HCT116 (cell line): ENCODE measurements around the gene ELOVL3.

Source experiments
- CTCF ChIP-seq, 3 experiments: fragments of 200-600 bp in 1 of 3; sonication (generic) in 1 of 3; IDR thresholded peaks in 2 of 3; conservative IDR thresholded peaks in 1 of 3; 2 replicates each; pipeline ENCODE4 v1.5.1; 2012 to 2017; ENCODE audit warnings: low read depth in 2 of 3, low read length in 2 of 3, antibody characterized with exemption in 1 of 3, borderline replicate concordance in 1 of 3, control low read depth in 1 of 3, mild to moderate bottlenecking in 1 of 3, mixed read lengths in 1 of 3, mixed run types in 1 of 3, moderate library complexity in 1 of 3; ENCODE audit not compliant: insufficient read depth in 1 of 3
- EZH2phosphoT487 ChIP-seq: fragments of 200-600 bp; IDR thresholded peaks from 2 replicates; pipeline ENCODE4 v1.6.1; 2018; ENCODE audit warnings: antibody characterized with exemption, borderline replicate concordance
- POLR2A ChIP-seq: IDR thresholded peaks from 2 replicates; pipeline ENCODE4 v1.7.0; 2011; ENCODE audit warnings: borderline replicate concordance; ENCODE audit not compliant: insufficient read depth, insufficient read length; ENCODE audit errors: extremely low read depth
- POLR2AphosphoS5 ChIP-seq: IDR thresholded peaks from 2 replicates; pipeline ENCODE4 v1.6.1; 2011; ENCODE audit warnings: mild to moderate bottlenecking, low read depth, low read length, moderate library complexity
- SIN3A ChIP-seq: IDR thresholded peaks from 2 replicates; pipeline ENCODE4 v1.6.1; 2012; ENCODE audit warnings: low read depth
- SRF ChIP-seq: IDR thresholded peaks from 2 replicates; pipeline ENCODE4 v1.6.1; 2012; ENCODE audit warnings: low read depth

- TF ChIP-seq CTCF (IDR thresholded peaks at IDR 0.05 in 2 of 3, conservative IDR thresholded peaks at IDR 0.05 in 1 of 3; ENCODE audit: borderline replicate concordance in 1 of 3, insufficient read depth in 1 of 3, low read depth in 2 of 3, low read length in 2 of 3) (no peak), EZH2phosphoT487 (no peak), SIN3A (no peak), POLR2A (no peak), SRF (no peak), POLR2AphosphoS5 (no peak)
Observed at GRCh38 chr10:102235598-102235920, 9.5 kb downstream of the ELOVL3 start.
